Right lobe of liver (tissue), 4 donors: ENCODE measurements around the gene ATG7.

Experiments used
- POLR2A ChIP-seq: fragments of 450-650 bp; IDR thresholded peaks from one replicate; pipeline ENCODE4 v1.6.1; 2017; ENCODE audit warnings: antibody characterized with exemption, mild to moderate bottlenecking
- TF ChIP-seq, protein P1 (sequence below), 4 donors: fragments of 200-600 bp in 3 of 4; fragments of 450-650 bp in 1 of 4; IDR thresholded peaks; one replicate each; pipeline versions ENCODE4 v1.5.1 to v1.8.0; 2016 to 2022; ENCODE audit warnings: antibody characterized with exemption in 4 of 4, mild to moderate bottlenecking in 2 of 4
- donor health status: DM: no; HTN: no; CAD: no.
- donor health status: DM: no; HTN: no; CAD: no.
- donor health status: DM: no; HTN: yes; CAD: no.

DNA sequence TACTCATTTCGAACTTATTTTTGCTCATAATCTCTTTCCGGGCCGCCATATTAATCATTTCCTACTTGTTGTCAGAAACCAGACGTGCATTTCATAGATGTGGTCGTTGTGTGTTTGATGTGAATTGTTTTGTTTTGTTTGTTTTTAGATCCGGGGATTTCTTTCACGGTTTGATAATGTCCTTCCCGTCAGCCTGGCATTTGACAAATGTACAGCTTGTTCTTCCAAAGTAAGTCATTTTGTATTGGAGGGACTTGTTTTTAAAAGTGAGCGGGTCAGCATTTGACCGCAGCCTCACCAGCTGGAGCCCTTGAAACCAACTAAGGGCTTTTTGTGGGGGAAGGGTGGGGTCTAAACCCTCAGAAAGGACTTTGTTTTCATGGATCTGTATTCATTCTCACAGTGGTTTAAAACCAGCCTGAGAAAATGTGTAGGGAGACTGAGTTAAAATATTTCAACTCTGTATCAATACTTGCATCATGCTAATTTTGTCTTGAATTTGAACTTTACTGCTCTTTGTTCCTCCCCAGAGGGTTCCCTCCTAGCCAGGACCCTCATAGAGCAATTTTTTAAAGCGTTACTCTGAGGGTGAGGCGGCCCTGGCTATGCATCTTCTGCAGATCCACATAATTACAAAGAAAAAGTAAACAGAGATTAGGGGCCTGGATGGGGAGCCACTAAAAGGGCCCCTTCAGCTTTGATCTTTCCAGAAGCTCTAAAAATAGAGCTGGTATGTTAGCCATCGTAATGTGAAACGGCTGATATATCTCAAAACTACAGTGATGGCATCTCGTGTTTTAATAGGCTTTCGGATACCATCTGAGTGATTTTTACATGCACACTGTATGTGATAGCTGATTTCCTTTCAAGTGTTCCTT is 107.9 kb downstream of the ATG7 start:
- TF ChIP-seq POLR2A, result no peak
- TF ChIP-seq, protein P1, sequence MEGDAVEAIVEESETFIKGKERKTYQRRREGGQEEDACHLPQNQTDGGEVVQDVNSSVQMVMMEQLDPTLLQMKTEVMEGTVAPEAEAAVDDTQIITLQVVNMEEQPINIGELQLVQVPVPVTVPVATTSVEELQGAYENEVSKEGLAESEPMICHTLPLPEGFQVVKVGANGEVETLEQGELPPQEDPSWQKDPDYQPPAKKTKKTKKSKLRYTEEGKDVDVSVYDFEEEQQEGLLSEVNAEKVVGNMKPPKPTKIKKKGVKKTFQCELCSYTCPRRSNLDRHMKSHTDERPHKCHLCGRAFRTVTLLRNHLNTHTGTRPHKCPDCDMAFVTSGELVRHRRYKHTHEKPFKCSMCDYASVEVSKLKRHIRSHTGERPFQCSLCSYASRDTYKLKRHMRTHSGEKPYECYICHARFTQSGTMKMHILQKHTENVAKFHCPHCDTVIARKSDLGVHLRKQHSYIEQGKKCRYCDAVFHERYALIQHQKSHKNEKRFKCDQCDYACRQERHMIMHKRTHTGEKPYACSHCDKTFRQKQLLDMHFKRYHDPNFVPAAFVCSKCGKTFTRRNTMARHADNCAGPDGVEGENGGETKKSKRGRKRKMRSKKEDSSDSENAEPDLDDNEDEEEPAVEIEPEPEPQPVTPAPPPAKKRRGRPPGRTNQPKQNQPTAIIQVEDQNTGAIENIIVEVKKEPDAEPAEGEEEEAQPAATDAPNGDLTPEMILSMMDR (IDR thresholded peaks at IDR 0.05), result no peak
